Skin epidermis (tissue), 12 donors: ENCODE measurements around the gene ZMYND19.
A peak's percentile ranks its signal among the peaks of the same experiment; 100 is the strongest.
"Not testable (repeated sequence)": the region's sequence is repeated elsewhere in the genome, so short reads cannot be mapped to it uniquely, and the experiment has no call there.

Experiments
- H3K27ac ChIP-seq, 21 experiments: fragments of 200-600 bp; sonication (generic) in 11 of 21; one replicate each; pipeline ENCODE4 v1.5.0; 2020; ENCODE audit warnings: mild to moderate bottlenecking in 3 of 21, inconsistent platforms in 2 of 21, moderate library complexity in 2 of 21
- H3K4me3 ChIP-seq, 7 experiments: fragments of 200-600 bp; sonication (generic) in 2 of 7; one replicate each; pipeline ENCODE4 v1.5.0; 2020; ENCODE audit warnings: inconsistent platforms in 2 of 7, mild to moderate bottlenecking in 2 of 7, moderate library complexity in 1 of 7

ZMYND19 gene

GRCh38 chr9:137590469-137591383 is at the start of gene ZMYND19:
TSS of gene ZMYND19 (minus strand) at chr9:137590512. CDS start at chr9:137590263, 249 bp downstream.
- peak within 1 kb of the TSS; percentile 59 to 91 (median 79) for H3K4me3 ChIP-seq
- H3K27ac ChIP-seq, result peak within 1 kb of the TSS in 20 of 21 experiments; percentile 6 to 85 (median 73)

- peak overlapping the region in 1 of 7 experiments; percentile 6 for H3K4me3 ChIP-seq
- H3K27ac ChIP-seq, result peak overlapping the region in 7 of 21 experiments; percentile 9 to 79 (median 43)
These were observed 49.2 kb upstream of the ZMYND19 start for GRCh38 chr9:137639303-137640051.

- peak overlapping the region in 6 of 21 experiments; percentile 9 to 79 (median 56) for H3K27ac ChIP-seq
- no peak overlapping the region for H3K4me3 ChIP-seq
These were observed 48.4 kb upstream of the ZMYND19 start for GRCh38 chr9:137638680-137639079.

GRCh38 chr9:137634016-137634415 is 43.7 kb upstream of the ZMYND19 start:
- Histone ChIP-seq H3K4me3 (no peak overlapping the region), H3K27ac (no peak overlapping the region)

- H3K27ac ChIP-seq, result peak overlapping the region in 6 of 21 experiments; percentile 4 to 57 (median 31)
- H3K4me3 ChIP-seq, result no peak overlapping the region
These were observed 42.2 kb upstream of the ZMYND19 start for GRCh38 chr9:137632230-137633161.

- Histone ChIP-seq H3K27ac (no peak overlapping the region), H3K4me3 (no peak overlapping the region)
These were observed 41.3 kb upstream of the ZMYND19 start for GRCh38 chr9:137631345-137632229.

GRCh38 chr9:137630679-137631078 is 40.4 kb upstream of the ZMYND19 start:
- H3K27ac ChIP-seq, result peak overlapping the region in 3 of 21 experiments; percentile 29 to 39 (median 34)
- H3K4me3 ChIP-seq, result no peak overlapping the region

GRCh38 chr9:137630126-137630525 is 39.8 kb upstream of the ZMYND19 start:
- peak overlapping the region in 2 of 21 experiments; percentile 34 to 39 for H3K27ac ChIP-seq
- H3K4me3 ChIP-seq, result no peak overlapping the region

GRCh38 chr9:137627406-137627805 is 37.1 kb upstream of the ZMYND19 start:
- not testable (repeated sequence) for H3K4me3 ChIP-seq, H3K27ac ChIP-seq

GRCh38 chr9:137626464-137626863 is 36.2 kb upstream of the ZMYND19 start:
- no peak overlapping the region for H3K27ac ChIP-seq

GRCh38 chr9:137622211-137622610 is 31.9 kb upstream of the ZMYND19 start:
- not testable (repeated sequence) for H3K4me3 ChIP-seq
- peak overlapping the region in 1 of 21 experiments; percentile 5 for H3K27ac ChIP-seq

More at GRCh38 chr9:137626464-137626863, 36.2 kb upstream of the ZMYND19 start:
- H3K4me3 ChIP-seq, result no peak overlapping the region

- no peak overlapping the region for H3K4me3 ChIP-seq
- H3K27ac ChIP-seq, result peak overlapping the region in 1 of 21 experiments; percentile 92
These were observed 30.9 kb upstream of the ZMYND19 start for GRCh38 chr9:137621131-137621757.

- H3K27ac ChIP-seq, result peak overlapping the region in 5 of 21 experiments; percentile 11 to 92 (median 82)
These were observed 30.3 kb upstream of the ZMYND19 start for GRCh38 chr9:137620581-137620980.

GRCh38 chr9:137620048-137620405 is 29.7 kb upstream of the ZMYND19 start:
- Histone ChIP-seq H3K4me3 (peak overlapping the region in 6 of 7 experiments; percentile 48 to 77 (median 67)), H3K27ac (peak overlapping the region in 17 of 21 experiments; percentile 47 to 92 (median 86))

More at GRCh38 chr9:137620581-137620980, 30.3 kb upstream of the ZMYND19 start:
- H3K4me3 ChIP-seq, result no peak overlapping the region

- H3K4me3 ChIP-seq, result peak overlapping the region; percentile 48 to 78 (median 71)
These were observed 29.1 kb upstream of the ZMYND19 start for GRCh38 chr9:137619240-137620047.

GRCh38 chr9:137618105-137619067 is 28.1 kb upstream of the ZMYND19 start, which contains the start of gene EHMT1:
TSS of gene EHMT1 (plus strand) at chr9:137619005. CDS start at chr9:137619029, 24 bp downstream.
- peak within 1 kb of the TSS; percentile 60 to 98 (median 94) for H3K27ac ChIP-seq
- H3K4me3 ChIP-seq, result peak within 1 kb of the TSS; percentile 75 to 92 (median 82)

More at GRCh38 chr9:137619240-137620047, 29.1 kb upstream of the ZMYND19 start:
- H3K27ac ChIP-seq, result peak overlapping the region in 20 of 21 experiments; percentile 47 to 92 (median 84)
